Left ventricle myocardium inferior (tissue), 1 donor: ENCODE results near the gene FDPS. TPM values are rescaled to one million over a fixed set of nuclear protein-coding genes. Genes with fewer than 3 reads are reported as not detected.
A peak's percentile ranks its signal among the peaks of the same experiment; 100 is the strongest.

Experiments
- DNase-seq: peaks from one replicate; pipeline ENCODE4 v3.0.0-alpha.2; 2020
- H3K27ac ChIP-seq: fragments of 200-600 bp; replicated peaks from 2 replicates; pipeline ENCODE4 v1.8.0; 2021
- H3K27me3 ChIP-seq: fragments of 200-600 bp; 2 replicates; pipeline ENCODE4 v1.8.0; 2021; ENCODE audit warnings: low read depth
- H3K36me3 ChIP-seq: fragments of 200-600 bp; 2 replicates; pipeline ENCODE4 v1.8.0; 2021
- H3K4me1 ChIP-seq: fragments of 200-600 bp; 2 replicates; pipeline ENCODE4 v1.8.0; 2021
- H3K4me3 ChIP-seq: fragments of 200-600 bp; 2 replicates; pipeline ENCODE4 v1.8.0; 2021; ENCODE audit warnings: mild to moderate bottlenecking, moderate library complexity
- H3K9me3 ChIP-seq: fragments of 200-600 bp; replicated peaks from 2 replicates; pipeline ENCODE4 v1.8.0; 2021
- CTCF ChIP-seq: fragments of 200-600 bp; IDR thresholded peaks from 2 replicates; pipeline ENCODE4 v1.8.0; 2021; ENCODE audit warnings: antibody characterized with exemption, mild to moderate bottlenecking, borderline replicate concordance
- intact Hi-C: fragments of 100-400 bp; cut with micrococcal nuclease; formaldehyde crosslinking; loops from one replicate; pipeline ENCODE4 v1.11.0; 2022
- total RNA-seq: library from RNA; stranded (reverse); fragmentation: NEBNext Ultra II Directional; extraction: Animal tissue kit (Norgen Biotek cat#: 25700); gene quantifications from one replicate; pipeline ENCODE4 v1.2.1, GENCODE V29; 2021
- donor health status: DM: no; HTN: yes; CAD: no; lungs with severe emphysema.

The FDPS gene
- total RNA-seq, 1 donor from 2014 or later, result 75.0 TPM

- TF ChIP-seq CTCF, result no peak
- intact Hi-C loops, result no loop called here
- peak; percentile 33 for DNase-seq
These were observed 856 bp downstream of the FDPS start for GRCh38 chr1:155309423-155310021.

GRCh38 chr1:155313261-155313660 lies 4.6 kb downstream of the FDPS start:
- peaks cover 26% of the 10 kb centered on the region for H3K4me1 ChIP-seq
- H3K27me3 ChIP-seq, result no peaks in the 10 kb centered on the region
- no peak for TF ChIP-seq CTCF
- no peak for DNase-seq
- H3K4me3 ChIP-seq, result no peak overlapping the region
- peaks cover 56% of the 10 kb centered on the region for H3K36me3 ChIP-seq
- H3K9me3 ChIP-seq, result no peaks in the 10 kb centered on the region
- no peak overlapping the region for H3K27ac ChIP-seq
- intact Hi-C loops, result no loop called here

More at GRCh38 chr1:155309423-155310021, 856 bp downstream of the FDPS start:
- Histone ChIP-seq H3K4me3 (peak overlapping the region; percentile 81), H3K36me3 (peaks cover 27% of the 10 kb centered on the region), H3K27ac (peak overlapping the region; percentile 89), H3K9me3 (no peaks in the 10 kb centered on the region), H3K4me1 (peaks cover 35% of the 10 kb centered on the region), H3K27me3 (no peaks in the 10 kb centered on the region)

GRCh38 chr1:155316922-155317321 lies 8.3 kb downstream of the FDPS start:
- intact Hi-C loops, result no loop called here
- no peaks in the 10 kb centered on the region for H3K9me3 ChIP-seq
- H3K27ac ChIP-seq, result no peak overlapping the region
- peaks cover 23% of the 10 kb centered on the region for H3K4me1 ChIP-seq
- H3K4me3 ChIP-seq, result no peak overlapping the region
- TF ChIP-seq CTCF, result no peak
- DNase-seq, result no peak
- H3K36me3 ChIP-seq, result peaks cover 57% of the 10 kb centered on the region
- H3K27me3 ChIP-seq, result no peaks in the 10 kb centered on the region

GRCh38 chr1:155318082-155318481 lies 9.4 kb downstream of the FDPS start:
- TF ChIP-seq CTCF, result no peak
- Histone ChIP-seq H3K36me3 (peaks cover 49% of the 10 kb centered on the region), H3K9me3 (no peaks in the 10 kb centered on the region), H3K4me3 (no peak overlapping the region), H3K4me1 (peaks cover 34% of the 10 kb centered on the region), H3K27ac (no peak overlapping the region), H3K27me3 (no peaks in the 10 kb centered on the region)
- intact Hi-C loops, result no loop called here
- DNase-seq, result no peak

GRCh38 chr1:155319536-155319935 lies 10.9 kb downstream of the FDPS start:
- intact Hi-C loops, result no loop called here
- H3K27ac ChIP-seq, result no peak overlapping the region
- H3K36me3 ChIP-seq, result peaks cover 37% of the 10 kb centered on the region

More at GRCh38 chr1:155319536-155319935, 10.9 kb downstream of the FDPS start:
- Histone ChIP-seq H3K9me3 (no peaks in the 10 kb centered on the region), H3K27me3 (no peaks in the 10 kb centered on the region), H3K4me3 (no peak overlapping the region), H3K4me1 (peaks cover 43% of the 10 kb centered on the region)
- DNase-seq, result no peak
- no peak for TF ChIP-seq CTCF
